ENCODE data around the gene TCF19. TPM values are rescaled to one million over a fixed set of nuclear protein-coding genes. Genes with fewer than 3 reads are reported as not detected.

TCF19 gene
- 4.2 and 46.3 TPM in 2 replicates for total RNA-seq (ENCODE audit: low replicate concordance)

GRCh38 chr6:31158140-31158862 is at the start of gene TCF19:
Gene TCF19 (plus strand): TSS chr6:31158589. CDS start chr6:31159470, 881 bp downstream.
- H3K4me3 ChIP-seq (ENCODE audit: low read depth, low read length), result peak within 1 kb of the TSS; percentile 84
- TF ChIP-seq, protein P1, sequence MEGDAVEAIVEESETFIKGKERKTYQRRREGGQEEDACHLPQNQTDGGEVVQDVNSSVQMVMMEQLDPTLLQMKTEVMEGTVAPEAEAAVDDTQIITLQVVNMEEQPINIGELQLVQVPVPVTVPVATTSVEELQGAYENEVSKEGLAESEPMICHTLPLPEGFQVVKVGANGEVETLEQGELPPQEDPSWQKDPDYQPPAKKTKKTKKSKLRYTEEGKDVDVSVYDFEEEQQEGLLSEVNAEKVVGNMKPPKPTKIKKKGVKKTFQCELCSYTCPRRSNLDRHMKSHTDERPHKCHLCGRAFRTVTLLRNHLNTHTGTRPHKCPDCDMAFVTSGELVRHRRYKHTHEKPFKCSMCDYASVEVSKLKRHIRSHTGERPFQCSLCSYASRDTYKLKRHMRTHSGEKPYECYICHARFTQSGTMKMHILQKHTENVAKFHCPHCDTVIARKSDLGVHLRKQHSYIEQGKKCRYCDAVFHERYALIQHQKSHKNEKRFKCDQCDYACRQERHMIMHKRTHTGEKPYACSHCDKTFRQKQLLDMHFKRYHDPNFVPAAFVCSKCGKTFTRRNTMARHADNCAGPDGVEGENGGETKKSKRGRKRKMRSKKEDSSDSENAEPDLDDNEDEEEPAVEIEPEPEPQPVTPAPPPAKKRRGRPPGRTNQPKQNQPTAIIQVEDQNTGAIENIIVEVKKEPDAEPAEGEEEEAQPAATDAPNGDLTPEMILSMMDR (IDR thresholded peaks at IDR 0.05; ENCODE audit: insufficient read depth, low read length), result no peak
- DNase-seq (ENCODE audit: low read depth), result peak; percentile 99

DNA sequence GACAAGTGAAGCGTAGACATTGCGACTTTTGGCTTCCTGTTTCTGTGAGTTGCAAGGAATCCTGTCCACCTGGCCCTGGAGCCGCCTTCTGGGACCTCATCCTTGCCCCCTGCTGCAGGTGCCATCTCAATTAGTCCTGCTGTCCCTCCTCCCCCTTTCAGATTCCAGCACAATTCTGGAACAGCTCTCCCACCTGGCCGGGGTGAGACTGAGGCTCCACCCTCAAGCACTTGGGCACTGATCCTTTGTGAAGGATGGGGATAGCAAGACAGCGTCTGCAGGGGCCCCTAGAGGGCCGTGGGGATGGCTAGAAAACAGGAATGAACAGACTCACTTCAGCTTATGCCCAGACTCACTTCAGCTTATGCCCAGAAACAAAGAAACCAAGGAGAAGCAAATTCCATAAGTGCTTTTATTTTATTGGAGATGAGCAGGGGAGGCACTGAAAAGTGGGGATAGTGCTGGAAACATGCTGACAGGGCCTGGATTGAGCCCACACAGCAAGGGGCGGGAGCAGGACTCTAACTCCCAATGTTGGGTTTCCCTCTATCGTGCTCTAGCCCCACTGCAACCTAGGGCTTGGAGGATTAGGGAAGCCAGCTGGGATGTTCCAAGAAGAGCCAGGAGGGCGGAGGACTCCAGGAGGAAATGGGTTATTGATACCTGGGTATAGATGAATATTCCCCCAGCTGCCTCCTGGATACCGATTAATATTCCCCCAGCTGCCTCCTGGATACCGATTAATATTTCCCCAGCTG is 47.4 kb upstream of the TCF19 start:
- TF ChIP-seq, protein P1 (IDR thresholded peaks at IDR 0.05; ENCODE audit: insufficient read depth, low read length), result no peak
- no peak for DNase-seq (ENCODE audit: low read depth)
- H3K4me3 ChIP-seq (ENCODE audit: low read depth, low read length), result no peak overlapping the region

DNA sequence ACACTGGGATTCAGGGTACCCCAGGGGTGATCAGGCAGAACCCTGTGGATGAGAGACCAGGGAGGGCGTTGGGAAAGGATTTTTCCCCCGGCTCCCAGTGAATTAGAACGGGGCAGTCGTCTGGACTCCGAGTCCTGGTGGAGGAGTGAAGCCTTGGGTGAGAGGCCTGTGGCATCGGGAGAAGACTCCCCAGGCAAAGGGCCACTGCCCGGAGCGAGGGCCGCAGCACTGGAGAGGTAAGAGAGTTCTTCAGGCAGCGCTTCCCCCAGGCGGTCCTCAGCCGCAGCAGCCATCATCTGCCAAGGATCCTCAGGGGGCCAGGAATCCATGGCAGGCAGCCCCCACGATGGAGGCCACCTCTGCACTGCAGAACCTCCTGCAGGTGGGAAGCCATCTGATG is 46.7 kb upstream of the TCF19 start:
- no peak for DNase-seq (ENCODE audit: low read depth)
- TF ChIP-seq, protein P1 (IDR thresholded peaks at IDR 0.05; ENCODE audit: insufficient read depth, low read length), result no peak
- no peak overlapping the region for H3K4me3 ChIP-seq (ENCODE audit: low read depth, low read length)

DNA sequence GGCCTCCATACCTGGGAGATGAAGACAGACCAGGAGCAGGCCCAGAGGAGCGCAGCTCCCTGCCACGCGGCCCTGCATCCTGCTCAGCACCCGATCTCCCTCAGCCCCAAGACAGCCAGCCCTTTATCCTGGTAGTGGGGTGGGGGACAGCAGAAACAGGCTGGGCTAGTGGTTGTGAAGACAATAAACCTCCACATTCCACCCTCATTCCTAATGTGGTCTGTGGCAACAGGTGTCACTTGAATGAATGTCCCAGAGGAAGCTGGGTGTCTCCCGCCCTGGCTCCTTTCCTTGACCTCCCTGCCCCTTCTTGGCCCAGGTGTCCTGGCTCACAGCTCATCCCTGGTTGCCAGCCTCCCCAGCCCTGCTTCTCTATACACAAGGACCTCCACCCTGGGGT is 45.9 kb upstream of the TCF19 start, which contains the start of gene C6orf15:
Gene C6orf15 (minus strand): TSS at position 98 of the 400 bp plus-strand sequence. CDS start 20 bp downstream, at position 78.
- DNase-seq (ENCODE audit: low read depth), result no peak

DNA sequence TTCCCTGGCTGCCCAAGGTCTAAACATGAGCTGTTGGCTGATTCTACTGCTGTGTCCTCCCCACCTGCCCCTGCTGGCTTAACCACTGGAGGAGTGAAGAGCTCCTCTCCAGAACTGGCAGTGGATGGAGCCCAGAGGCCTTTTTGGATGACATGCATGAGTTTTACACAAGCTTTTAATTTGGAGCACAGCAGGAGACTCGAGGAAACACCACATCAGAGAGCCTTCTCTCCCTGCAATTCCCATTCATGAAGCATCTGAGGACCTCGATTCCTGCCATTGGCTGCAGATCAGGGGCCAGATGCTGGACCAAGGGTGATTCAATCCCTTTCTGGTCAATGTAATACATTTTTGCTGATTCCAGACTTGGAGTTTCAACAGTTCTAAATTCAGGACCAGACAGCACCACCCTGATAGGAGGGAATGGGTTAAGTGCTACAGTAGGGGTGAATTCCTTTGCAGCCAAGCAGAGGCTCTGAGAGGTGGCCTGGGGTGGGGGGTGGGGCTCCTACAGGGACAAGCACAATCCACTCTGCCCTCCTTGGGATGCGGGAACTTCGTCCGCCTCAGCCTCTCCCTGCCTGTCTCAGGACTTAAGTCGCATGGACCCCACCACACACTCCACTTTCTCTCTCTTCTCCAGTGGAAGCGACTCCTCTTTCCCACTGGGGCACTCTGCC is 44.4 kb upstream of the TCF19 start:
- TF ChIP-seq, protein P1 (IDR thresholded peaks at IDR 0.05; ENCODE audit: insufficient read depth, low read length), result peak; percentile 23
- no peak overlapping the region for H3K4me3 ChIP-seq (ENCODE audit: low read depth, low read length)
- DNase-seq (ENCODE audit: low read depth), result peak; percentile 95

More for the DNA sequence above, 45.9 kb upstream of the TCF19 start, which contains the start of gene C6orf15:
- H3K4me3 ChIP-seq (ENCODE audit: low read depth, low read length), result no peak within 1 kb of the TSS
- TF ChIP-seq, protein P1 (IDR thresholded peaks at IDR 0.05; ENCODE audit: insufficient read depth, low read length), result no peak

GRCh38 chr6:31114541-31114878 is 43.9 kb upstream of the TCF19 start, which contains the start of gene PSORS1C1:
Gene PSORS1C1 (plus strand): TSS chr6:31114800. CDS start chr6:31129633, 14,833 bp downstream.
- H3K4me3 ChIP-seq (ENCODE audit: low read depth, low read length), result peak within 1 kb of the TSS; percentile 59
- DNase-seq (ENCODE audit: low read depth), result peak; percentile 97
- TF ChIP-seq, protein P1 (IDR thresholded peaks at IDR 0.05; ENCODE audit: insufficient read depth, low read length), result no peak

All from fibroblast of the aortic adventitia (primary cell).